ENCODE results near the gene DOK7. TPM values are rescaled to one million over a fixed set of nuclear protein-coding genes. Genes with fewer than 3 reads are reported as not detected.

DOK7 gene
- total and polyA plus RNA-seq, 2 donors (not counting 1 experiment from before 2014, with no cell fraction given): 0.17 TPM; not detected in 1

- Histone ChIP-seq H3K27me3 (ENCODE audit: control insufficient read depth, insufficient read depth, low read length) (no peaks in the 10 kb centered on the region), H3K4me1 (ENCODE audit: control insufficient read depth, extremely low read depth, insufficient read depth, low read length) (peaks cover 3% of the 10 kb centered on the region), H3K27ac (ENCODE audit: insufficient read depth, low read length) (no peak overlapping the region), H3K36me3 (ENCODE audit: control insufficient read depth, insufficient read depth, low read length) (peaks cover 10% of the 10 kb centered on the region), H3K79me2 (ENCODE audit: control insufficient read depth, insufficient read depth, low read length) (peaks cover 11% of the 10 kb centered on the region), H3K9me3 (ENCODE audit: control insufficient read depth, insufficient read depth, low read depth, low read length) (no peaks in the 10 kb centered on the region), H3K9ac (ENCODE audit: insufficient read depth, low read length) (no peak overlapping the region), H4K20me1 (ENCODE audit: control insufficient read depth, extremely low read depth, insufficient read depth, low read length) (no peaks in the 10 kb centered on the region), H3K4me3 (replicated peaks in 1 of 4; ENCODE audit: control extremely low read depth in 1 of 4, insufficient read depth in 1 of 4, low read depth in 3 of 4, low read length in 4 of 4) (no peak overlapping the region), H2AFZ (ENCODE audit: low read length) (no peak overlapping the region), H3K4me2 (ENCODE audit: extremely low read depth, insufficient read depth, low read length) (no peak overlapping the region)
- TF ChIP-seq EZH2 (IDR thresholded peaks at IDR 0.05; ENCODE audit: low read length, missing control alignments) (no peak), CTCF (conservative IDR thresholded peaks at IDR 0.05 in 1 of 2, IDR thresholded peaks at IDR 0.05 in 1 of 2; ENCODE audit: low read depth in 1 of 2, low read length in 2 of 2) (no peak)
- DNase-seq (ENCODE audit: low read depth in 2 of 2): no peak
Measured at GRCh38 chr4:3526456-3526855, 63.4 kb downstream of the DOK7 start.

DNA sequence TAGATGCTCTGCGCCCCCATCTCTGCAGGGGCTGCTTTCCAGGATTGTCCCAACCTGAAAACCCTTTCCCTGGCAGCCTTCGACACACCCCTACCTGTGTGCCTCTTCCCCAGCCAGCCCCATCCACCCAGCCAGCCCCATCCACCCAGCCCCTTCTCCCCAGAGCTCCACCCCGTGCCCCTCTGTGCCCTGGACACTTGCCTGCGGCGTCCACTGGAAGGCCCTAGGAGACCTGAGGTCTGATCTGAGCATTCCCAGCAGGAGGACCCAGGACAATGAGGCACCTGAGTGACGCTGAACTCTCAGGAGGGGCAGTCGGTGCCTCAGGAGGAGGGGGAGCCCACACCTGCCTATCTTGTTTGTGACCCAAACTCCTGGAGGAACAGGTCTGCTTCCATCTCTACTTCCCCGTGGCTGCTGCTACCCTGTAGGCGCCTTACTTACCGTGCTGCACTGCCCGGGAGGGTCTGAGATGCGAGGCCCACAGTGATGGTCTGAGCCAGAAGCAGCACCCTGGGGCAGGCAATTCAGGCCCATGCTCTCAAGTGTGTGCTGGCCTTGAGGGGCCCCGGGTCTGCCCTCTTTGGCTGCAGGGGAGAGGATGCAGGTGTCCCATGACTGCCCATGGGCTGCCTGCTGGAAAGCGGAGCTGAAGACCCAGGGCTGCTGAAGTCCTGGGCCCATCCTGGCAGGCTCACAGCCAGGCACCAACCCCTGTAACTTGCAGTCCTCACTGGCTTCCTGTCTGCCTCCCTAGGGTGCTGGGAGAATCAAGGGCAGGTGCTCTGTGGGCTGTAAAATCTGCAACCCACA, 64.2 kb downstream of the DOK7 start:
- no peak overlapping the region for H2AFZ ChIP-seq (ENCODE audit: low read length)
- H4K20me1 ChIP-seq (ENCODE audit: control insufficient read depth, extremely low read depth, insufficient read depth, low read length): no peaks in the 10 kb centered on the region
- no peak for TF ChIP-seq EZH2 (IDR thresholded peaks at IDR 0.05; ENCODE audit: low read length, missing control alignments)
- TF ChIP-seq CTCF (conservative IDR thresholded peaks at IDR 0.05 in 1 of 2, IDR thresholded peaks at IDR 0.05 in 1 of 2; ENCODE audit: low read depth in 1 of 2, low read length in 2 of 2): no peak
- H3K4me1 ChIP-seq (ENCODE audit: control insufficient read depth, extremely low read depth, insufficient read depth, low read length): peaks cover 3% of the 10 kb centered on the region
- H3K9ac ChIP-seq (ENCODE audit: insufficient read depth, low read length): no peak overlapping the region
- H3K4me3 ChIP-seq (replicated peaks in 1 of 4; ENCODE audit: control extremely low read depth in 1 of 4, insufficient read depth in 1 of 4, low read depth in 3 of 4, low read length in 4 of 4): no peak overlapping the region
- peaks cover 13% of the 10 kb centered on the region for H3K79me2 ChIP-seq (ENCODE audit: control insufficient read depth, insufficient read depth, low read length)
- no peak overlapping the region for H3K27ac ChIP-seq (ENCODE audit: insufficient read depth, low read length)
- no peak for DNase-seq (ENCODE audit: low read depth in 2 of 2)
- H3K27me3 ChIP-seq (ENCODE audit: control insufficient read depth, insufficient read depth, low read length): no peaks in the 10 kb centered on the region
- peaks cover 10% of the 10 kb centered on the region for H3K36me3 ChIP-seq (ENCODE audit: control insufficient read depth, insufficient read depth, low read length)
- H3K9me3 ChIP-seq (ENCODE audit: control insufficient read depth, insufficient read depth, low read depth, low read length): no peaks in the 10 kb centered on the region
- no peak overlapping the region for H3K4me2 ChIP-seq (ENCODE audit: extremely low read depth, insufficient read depth, low read length)

DNA sequence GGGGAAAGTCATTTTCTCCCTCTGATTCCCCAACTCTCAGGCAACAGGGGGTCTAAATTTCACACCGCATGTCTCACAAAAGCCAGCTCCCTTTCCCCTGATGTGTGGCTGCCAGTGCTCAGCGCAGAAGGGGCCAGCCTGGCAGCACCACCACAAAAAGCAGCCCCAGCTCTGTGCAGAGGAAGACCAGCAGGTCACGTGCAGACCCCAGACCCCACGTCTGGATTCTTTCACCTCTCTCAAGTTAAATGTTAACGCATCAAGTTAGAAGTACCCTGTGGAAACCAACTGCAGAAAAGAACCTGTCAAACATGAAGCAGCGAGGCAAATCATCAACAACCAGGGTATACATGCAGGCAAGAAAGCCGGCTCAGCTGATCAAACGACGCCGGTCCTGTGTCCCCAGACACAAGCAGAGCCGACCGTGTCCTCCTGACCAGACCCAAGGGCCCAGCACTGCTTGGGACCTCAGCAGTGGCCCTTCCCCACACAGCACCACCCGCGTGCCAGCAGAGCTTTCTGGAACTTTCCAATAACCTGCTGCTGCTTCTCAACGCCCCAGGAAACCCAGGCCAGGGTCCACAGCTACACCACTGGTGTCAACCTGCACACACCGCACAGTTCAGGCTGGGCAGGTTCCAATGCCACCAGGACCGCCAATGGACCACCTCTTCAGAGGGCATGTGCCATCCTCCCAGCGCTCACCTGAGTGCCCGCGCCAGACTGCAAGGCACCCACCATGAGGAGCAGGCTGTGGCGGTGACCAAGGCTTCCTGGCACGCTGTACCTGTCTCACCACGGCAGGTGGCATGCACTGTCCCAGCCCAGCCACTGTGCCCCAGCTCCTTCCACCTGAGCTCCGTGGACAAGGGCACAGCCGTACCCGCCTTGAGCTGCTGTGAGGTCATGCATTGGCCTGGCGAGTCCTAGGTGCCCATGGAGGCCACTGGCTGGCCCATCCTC, 65.1 kb downstream of the DOK7 start:
- Histone ChIP-seq H3K4me2 (ENCODE audit: extremely low read depth, insufficient read depth, low read length) (no peak overlapping the region), H4K20me1 (ENCODE audit: control insufficient read depth, extremely low read depth, insufficient read depth, low read length) (no peaks in the 10 kb centered on the region), H3K9me3 (ENCODE audit: control insufficient read depth, insufficient read depth, low read depth, low read length) (no peaks in the 10 kb centered on the region), H3K4me1 (ENCODE audit: control insufficient read depth, extremely low read depth, insufficient read depth, low read length) (peaks cover 6% of the 10 kb centered on the region), H3K27me3 (ENCODE audit: control insufficient read depth, insufficient read depth, low read length) (no peaks in the 10 kb centered on the region), H3K36me3 (ENCODE audit: control insufficient read depth, insufficient read depth, low read length) (peaks cover 8% of the 10 kb centered on the region), H3K4me3 (replicated peaks in 1 of 4; ENCODE audit: control extremely low read depth in 1 of 4, insufficient read depth in 1 of 4, low read depth in 3 of 4, low read length in 4 of 4) (no peak overlapping the region), H3K9ac (ENCODE audit: insufficient read depth, low read length) (no peak overlapping the region), H2AFZ (ENCODE audit: low read length) (no peak overlapping the region), H3K27ac (ENCODE audit: insufficient read depth, low read length) (no peak overlapping the region), H3K79me2 (ENCODE audit: control insufficient read depth, insufficient read depth, low read length) (peaks cover 13% of the 10 kb centered on the region)
- no peak for DNase-seq (ENCODE audit: low read depth in 2 of 2)
- TF ChIP-seq CTCF (conservative IDR thresholded peaks at IDR 0.05 in 1 of 2, IDR thresholded peaks at IDR 0.05 in 1 of 2; ENCODE audit: low read depth in 1 of 2, low read length in 2 of 2) (no peak), EZH2 (IDR thresholded peaks at IDR 0.05; ENCODE audit: low read length, missing control alignments) (no peak)

All from fibroblast of lung (primary cell).